Measurements from ENCODE around the gene ALOX5.
A peak's percentile ranks its signal among the peaks of the same experiment; 100 is the strongest.

ALOX5 gene

GRCh38 chr10:45425621-45426563, 51.9 kb downstream of the ALOX5 start:
- peak; percentile 44 for DNase-seq

DNA sequence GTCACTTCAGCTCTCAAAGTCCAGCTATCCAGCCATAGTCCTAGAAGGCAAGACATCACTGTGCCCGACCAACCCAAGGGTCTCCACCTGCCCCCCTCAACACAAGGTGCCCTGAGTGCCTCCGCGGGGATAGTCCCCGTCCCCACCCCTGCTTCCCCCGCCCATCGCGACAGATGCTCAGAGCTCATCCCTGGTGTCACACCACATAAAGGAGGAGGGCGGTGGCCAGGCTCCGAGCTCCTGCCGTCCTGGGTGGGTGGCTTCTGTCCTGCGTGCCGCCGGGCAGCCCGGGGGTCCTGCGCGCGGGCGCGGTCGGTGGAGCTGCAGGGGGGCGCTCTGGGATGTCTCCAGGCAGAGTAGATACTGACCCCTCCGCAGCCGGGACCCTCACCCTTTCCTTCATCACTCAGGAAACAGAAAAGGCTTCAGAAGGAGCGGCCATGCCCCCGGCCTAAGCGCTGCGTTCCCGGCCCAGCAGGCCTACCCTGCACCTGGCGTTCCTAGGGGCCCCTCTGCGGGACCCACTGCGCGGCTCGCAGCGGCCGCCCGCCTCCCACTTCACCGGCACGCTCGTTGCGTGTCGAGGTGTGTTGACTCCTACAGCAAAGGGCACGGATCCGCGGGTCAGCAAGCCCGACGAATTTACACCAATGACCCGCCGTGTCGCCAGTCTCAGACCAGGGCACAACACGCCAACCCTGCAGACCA, 53.4 kb downstream of the ALOX5 start:
- no peak for DNase-seq

DNA sequence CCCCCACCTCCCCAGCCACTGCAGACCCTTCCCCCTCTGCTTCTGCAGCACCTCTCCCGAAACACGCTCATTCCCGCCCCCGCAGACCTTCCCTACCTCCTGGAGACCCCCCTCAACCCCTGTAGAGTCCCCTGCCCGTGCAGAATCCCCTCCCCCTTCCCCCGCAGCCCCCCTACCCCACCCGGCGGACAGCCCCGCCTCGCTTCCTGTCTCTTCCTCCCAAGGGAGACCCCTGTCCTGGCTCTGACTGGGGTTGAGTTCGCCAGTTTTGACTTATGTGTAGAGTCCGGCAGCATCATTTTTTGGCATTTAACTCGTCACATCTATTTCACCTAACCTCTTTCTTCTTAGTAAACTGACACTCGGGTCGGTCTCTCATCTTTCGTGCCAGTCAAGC, 54.0 kb downstream of the ALOX5 start:
- DNase-seq = no peak

DNA sequence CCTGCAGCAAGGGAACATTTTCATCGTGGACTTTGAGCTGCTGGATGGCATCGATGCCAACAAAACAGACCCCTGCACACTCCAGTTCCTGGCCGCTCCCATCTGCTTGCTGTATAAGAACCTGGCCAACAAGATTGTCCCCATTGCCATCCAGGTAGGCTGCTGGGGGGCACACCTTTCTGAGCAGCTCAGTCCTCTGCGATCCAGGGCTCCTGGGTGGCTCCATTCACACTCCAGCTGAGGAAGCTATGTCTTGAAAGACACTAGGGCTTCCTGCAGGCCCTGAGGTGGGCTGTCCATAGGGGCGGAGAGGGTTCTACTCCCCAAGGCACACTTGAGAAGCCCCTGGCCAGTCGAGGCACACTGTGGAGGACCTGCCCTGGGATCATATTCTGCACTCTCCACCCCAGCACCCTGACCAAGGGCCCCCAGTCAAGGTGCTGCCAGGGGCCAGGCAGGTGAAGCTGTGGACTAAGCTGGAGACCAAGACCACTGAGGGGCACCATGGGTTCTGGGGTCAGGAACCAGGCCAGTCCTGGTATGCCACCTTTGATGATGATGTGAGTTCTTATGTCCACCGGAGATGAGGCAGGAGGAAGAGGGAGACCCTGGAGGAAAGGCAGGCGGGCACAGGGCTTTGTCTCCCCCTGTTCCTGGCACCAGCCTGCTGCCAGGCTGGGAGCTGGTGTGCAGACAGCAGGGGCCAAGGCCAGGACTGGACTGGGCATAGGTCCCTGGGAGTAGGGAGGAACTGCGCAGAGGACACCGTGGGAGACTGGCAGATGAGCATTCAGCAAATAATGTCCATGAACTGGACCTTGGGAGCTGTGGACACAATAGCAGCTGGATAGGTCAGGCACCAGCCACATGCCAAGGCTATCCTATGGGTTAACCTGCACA, 54.8 kb downstream of the ALOX5 start:
- no peak for DNase-seq

DNA sequence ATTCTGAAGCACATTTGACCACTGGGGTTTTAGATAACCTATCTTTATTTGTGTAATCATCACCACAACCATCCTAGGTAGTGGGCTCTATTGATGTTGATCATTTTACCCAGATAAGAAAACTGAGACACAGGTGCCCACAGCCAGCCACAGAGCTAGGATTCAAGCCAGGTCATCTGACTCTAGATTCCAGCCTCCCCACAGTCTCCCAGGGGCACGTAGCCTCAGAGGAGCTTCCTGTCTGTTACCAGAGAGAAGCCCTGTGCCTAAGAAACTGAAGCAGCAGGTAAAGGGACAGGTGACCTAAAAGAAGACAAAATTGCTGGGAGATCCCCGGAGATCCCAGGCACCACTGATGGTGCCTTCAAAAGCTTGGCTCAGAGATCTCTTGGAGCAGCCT, 55.8 kb downstream of the ALOX5 start:
- no peak for DNase-seq

DNA sequence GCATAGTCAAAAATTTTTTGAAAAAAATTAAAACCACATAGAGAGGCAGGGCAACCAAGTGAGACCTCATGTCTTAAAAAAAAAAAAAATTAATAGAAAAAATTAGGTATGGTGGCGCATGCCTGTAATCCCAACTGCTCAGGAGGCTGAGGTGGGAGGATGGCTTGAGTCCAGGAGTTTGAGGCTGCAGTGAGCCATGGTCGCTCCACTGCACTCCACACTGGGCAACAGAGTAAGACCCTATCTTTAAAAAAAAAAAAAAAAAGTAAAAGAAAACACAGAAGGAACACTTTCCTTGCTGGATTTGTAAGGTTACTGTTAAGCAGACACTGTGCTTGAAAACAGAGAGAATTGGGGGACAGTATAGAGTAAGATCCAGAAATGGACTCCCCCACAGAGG, 58.1 kb downstream of the ALOX5 start:
- DNase-seq = no peak

GRCh38 chr10:45432700-45433472, 58.9 kb downstream of the ALOX5 start:
- DNase-seq = no peak

DNA sequence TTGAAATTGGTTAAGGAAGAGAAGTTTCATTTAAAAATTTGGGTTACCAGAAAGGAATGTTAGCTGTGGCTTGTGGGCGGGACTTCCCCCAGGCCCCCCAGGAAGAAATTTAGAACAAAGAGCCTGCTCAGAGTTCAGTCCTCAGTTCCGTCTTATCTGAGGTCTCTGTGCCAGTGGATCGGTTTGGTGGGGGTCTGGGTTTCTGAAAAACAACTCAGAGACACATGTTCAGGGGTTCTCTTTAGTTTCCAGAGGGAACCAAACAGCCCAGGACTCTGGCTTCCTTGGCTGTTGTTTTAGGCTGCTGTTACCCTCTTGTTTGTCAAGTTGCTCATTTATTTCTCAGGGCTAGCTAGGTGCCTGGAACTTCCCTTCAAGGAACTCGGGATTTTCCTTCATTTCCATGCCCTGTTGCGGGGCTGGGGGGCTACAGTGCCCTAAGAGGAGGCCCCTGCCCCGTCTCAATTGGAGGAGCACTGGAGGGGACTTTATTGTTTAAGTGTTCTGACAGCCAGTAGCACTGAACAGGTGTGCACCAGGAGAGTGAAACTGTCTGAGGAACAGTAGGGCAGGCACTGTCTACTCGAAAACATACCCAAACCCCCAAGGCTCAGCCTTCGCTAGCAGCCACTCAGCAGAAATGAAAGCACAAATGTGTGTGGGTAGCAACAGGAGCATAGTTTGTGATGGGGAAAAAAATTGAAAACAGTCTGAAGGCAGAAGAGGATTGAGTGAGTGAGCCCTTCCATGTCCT, 59.9 kb downstream of the ALOX5 start:
- DNase-seq = no peak

DNA sequence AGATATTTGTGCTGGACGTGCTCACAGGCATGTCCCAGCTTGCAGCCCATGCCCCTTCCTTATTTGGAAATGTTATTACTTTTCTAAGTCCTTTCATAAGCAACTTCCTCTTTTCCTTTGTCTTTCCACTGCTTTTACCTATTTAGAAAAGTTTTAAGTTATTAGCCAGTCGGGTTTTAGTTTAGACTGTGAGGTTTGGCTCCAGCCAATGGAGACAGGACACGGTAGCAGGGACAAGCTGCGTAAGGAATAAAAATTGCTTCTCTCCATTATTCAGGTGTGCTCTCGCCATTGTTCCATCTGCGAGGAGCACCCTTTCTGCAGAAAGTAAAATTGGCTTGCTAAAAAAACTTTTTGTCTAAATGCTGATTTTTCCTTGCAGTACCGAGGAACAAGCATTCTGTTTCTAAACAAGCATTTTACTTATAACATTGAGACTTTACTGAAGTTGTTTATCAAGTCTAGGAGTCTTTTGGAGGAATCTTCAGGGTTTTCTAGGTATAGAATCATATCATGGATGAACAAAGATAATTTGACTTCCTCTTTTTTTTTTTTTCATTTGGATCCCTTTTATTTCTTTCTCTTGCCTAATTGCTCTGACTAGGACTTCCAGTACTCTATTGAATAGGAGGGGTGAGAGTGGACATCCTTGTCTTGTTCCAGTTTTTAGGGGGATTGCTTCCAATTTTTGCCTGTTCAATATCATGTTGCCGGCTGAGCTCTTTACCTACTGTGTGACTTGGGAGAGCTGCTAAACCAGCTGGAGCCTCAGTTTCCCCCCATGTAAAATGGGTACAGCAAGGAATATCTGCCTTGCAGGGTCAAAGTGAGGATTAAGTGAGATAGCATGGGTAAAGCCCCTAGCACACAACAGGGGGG, 63.8 kb downstream of the ALOX5 start:
- DNase-seq = peak; percentile 62

GRCh38 chr10:45438466-45439090, 64.6 kb downstream of the ALOX5 start:
- DNase-seq = no peak

DNA sequence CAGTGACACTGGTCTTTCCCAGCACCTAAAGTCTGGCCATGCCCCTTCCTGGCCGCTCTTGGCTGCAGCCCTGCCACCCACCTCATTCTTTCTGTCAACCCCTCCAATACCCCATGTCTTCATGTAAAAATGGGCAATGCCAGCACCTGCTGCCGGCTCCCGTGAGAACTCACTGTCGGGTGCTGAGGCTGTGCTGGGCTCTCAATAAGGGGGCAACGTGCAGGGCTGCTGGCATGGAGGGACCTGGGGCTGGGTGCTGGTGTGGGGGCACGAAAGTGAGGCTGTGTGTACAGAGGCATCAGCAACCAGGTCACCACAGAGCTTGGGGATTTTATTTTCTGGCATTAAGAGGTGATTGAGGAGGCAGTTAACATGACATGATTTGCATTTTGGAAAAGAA, 65.3 kb downstream of the ALOX5 start:
- DNase-seq = no peak

GRCh38 chr10:45439873-45440272, 65.9 kb downstream of the ALOX5 start:
- no peak for DNase-seq

- DNase-seq = no peak
These were observed 66.6 kb downstream of the ALOX5 start for GRCh38 chr10:45440511-45441062.

DNA sequence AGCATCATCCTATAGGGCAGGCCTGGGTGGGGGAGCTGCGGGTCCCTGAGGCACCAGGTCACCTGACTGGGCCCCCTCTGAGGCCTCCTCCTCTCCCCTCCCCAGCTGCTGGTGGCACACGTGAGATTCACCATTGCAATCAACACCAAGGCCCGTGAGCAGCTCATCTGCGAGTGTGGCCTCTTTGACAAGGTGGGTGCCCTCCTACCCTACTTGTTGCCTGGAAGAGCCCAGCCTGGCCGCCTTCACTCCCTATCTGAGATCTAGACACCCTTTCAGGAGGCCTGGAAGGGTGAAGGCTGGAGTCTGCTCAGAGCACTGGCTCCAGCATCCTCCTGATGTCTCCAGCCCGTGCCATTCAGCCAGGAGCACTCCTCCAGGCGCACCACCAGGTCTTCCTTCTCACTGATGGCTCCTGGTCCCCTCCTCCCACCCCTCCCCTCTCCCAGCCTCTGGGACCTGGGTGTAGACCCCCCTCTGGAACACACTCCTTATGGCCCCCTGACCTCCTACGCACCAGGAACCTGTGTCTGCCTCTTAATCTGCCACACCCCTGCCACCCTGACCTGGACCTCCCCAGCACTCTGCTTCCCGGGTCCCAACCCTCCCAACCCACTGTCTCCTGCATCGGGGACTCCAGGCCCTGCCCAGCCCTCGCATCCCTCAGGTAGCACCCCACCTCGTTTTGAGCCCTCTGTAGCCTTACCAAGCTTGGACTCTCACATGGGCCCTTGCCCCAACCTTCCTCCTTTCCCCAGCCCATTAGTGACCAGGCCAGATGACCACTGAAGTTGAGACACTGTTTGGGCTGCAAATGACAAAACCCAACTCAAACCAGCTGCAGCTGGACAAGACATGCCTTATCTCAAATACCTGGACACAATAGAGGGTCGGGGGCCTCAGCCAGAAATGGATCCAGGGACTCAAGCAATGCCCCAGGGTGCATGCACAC, 67.5 kb downstream of the ALOX5 start:
- no peak for DNase-seq

DNA sequence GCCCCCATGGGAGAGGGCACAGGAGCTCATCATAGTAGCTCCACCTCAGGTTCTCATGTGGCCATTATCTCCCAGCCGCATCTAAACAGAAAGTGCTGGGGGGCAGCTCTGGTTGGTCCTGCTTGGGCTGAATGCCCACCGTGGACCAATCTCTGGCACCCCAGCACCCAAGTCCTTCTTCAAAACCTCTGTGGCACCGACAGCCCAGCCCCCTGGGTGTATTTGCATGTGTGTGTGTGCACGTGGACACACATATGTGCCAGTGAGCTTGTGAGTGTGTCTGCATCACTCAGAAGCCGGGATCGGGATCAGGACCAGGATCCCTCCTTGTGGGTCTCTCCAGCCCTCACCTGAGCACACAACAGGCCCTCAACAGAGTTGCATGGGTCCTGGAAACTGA, 68.2 kb downstream of the ALOX5 start:
- DNase-seq = no peak

- no peak for DNase-seq
These were observed 68.6 kb downstream of the ALOX5 start for GRCh38 chr10:45442662-45443061.

- DNase-seq = no peak
These were observed 69.3 kb downstream of the ALOX5 start for GRCh38 chr10:45443101-45444009.

Data from hematopoietic multipotent progenitor cell treated with erythropoietin and hydrocortisone succinate and interleukin-3 and kit ligand, for 4 days (in vitro differentiated cells).